Stimulated activated CD4-positive, alpha-beta T cell treated with anti-CD3 and anti-CD28 coated beads, Interleukin-2, amount 100 ng/mL, for 24 hours (primary cell): ENCODE measurements around the gene TMEM115.
A peak's percentile ranks its signal among the peaks of the same experiment; 100 is the strongest.

ENCODE experiments used
- DNase-seq, 2 donors: peaks; one replicate each; pipeline ENCODE4 v3.0.0-alpha.2; 2020

Gene TMEM115

DNA sequence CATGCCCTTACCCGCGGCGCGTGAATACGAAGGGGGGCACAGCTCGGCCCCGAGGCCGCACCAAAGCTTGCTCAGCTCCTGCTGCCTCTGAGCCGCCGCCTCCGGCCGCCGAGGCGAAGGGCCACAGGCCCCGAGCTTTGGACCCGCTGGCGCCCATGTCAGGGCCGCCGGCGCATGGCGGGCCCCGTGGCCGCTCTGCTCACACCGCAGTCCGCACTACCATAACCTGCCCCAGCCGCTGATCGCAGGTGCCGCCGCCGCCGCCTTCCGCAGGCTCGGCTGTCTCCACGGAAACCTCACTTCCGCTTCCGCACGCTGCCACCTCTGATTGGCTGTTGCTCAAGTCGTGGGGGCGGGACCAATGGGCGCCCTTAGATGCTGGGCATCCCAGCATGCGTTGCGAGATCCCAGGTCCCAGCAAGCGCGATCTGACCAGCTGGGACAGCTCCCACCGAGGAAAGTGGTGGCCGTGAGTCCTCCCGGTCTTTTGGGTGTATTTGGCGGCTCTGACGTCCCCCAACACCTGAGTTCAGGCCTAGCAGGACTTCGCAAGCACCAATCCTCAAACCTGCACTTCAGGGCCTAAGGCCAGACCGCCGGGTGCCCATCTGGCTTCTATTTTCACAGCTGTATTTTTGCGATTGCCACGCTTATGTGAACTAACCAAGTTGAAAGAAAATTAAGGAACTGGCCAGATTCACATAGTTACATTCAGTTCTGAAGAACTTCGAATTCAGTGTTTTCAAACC lies 31.2 kb downstream of the TMEM115 start, which contains the start of gene TUSC2:
Gene TUSC2, minus strand, starts transcription at position 281 of the 749 bp plus-strand sequence. Its CDS starts 124 bp downstream, at position 157.
- peak; percentile 96 to 97 for DNase-seq

DNA sequence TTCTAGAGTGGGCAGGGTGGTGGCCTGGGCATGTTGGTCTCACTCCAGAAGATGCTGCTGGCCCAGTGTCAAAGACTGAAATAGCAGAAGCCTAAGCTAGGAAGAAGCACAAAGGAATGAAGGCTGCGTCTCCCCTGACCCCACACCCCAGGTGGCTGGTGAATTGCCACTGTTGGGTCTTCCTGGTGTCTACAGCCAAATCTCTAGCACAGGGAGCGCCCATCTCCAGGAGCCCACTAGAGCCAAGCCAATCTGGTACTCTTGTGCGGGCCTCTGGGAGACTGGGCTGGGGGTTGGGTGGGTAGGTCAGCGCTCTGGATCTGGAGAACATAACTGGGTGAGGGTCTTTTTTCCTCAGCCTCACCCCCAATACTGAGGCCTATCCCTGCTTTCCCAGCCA lies 32.2 kb downstream of the TMEM115 start:
- DNase-seq = no peak

DNA sequence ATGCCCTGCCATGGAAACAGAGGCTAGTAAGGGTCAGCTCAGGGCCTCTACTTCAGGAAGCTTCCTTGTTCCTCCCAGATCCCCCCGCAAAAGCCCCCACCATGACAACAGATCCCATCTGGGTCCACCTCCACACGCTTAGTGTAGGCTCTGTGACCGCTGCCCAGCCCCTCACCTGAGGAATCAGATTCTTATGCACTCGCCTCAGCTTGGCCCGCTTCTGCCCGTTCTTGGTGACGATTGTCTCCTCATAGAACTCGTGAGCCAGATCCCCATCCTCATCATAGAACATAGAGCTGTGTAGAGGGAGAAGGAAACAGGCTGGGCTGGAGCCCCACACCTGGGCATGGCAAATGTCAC lies 33.2 kb downstream of the TMEM115 start:
- DNase-seq = no peak

DNA sequence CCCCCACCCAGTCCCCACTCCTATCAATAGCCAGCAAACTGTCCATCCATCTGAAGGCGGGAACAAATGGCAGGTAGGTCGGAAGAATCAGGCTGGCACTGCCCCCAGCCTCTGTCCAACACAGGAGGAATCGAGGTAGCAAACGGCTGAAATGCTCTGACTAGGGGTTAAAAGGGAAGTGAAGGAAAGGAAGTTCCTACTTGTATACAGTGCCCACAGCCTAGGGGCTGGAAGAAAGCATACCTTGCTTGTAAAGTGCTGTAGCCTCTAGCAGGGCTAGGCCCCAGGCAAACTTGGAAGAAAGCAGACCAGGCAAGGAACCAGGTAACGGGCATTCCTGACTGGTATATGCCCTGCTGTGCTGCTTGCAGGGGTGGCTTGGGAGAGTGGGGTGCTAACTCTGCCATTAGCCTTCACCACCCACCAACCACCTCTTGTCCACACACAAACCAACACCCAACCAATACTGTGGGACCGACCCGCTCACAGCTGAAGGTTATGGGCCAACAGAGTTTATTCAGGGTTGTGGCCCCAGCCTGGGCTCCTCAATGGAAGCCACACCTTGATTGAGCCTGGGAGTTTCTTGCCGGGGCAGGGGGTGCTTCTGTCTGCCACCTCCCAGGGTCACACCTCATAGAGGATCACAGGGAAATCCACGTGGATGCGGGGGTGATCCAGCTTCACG lies 33.7 kb downstream of the TMEM115 start:
- DNase-seq = no peak

DNA sequence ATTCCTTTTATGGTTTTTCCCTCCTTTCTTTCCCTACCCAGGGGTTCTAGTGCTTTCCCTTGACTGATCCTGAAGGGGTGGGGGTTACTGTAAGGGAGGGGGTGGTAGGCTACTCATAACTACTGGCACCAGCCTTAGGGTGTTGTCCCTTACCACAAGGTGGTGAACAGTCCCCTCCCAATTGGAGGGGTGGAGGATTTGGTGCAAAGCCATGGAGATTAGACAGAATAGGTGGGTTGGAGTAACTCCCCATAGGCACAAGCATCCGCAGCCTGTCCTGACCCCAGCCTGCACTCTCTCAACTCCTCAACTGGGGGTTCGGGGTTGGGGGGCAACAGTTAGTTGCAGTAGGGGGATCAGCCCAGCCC lies 34.2 kb downstream of the TMEM115 start:
- DNase-seq = no peak

DNA sequence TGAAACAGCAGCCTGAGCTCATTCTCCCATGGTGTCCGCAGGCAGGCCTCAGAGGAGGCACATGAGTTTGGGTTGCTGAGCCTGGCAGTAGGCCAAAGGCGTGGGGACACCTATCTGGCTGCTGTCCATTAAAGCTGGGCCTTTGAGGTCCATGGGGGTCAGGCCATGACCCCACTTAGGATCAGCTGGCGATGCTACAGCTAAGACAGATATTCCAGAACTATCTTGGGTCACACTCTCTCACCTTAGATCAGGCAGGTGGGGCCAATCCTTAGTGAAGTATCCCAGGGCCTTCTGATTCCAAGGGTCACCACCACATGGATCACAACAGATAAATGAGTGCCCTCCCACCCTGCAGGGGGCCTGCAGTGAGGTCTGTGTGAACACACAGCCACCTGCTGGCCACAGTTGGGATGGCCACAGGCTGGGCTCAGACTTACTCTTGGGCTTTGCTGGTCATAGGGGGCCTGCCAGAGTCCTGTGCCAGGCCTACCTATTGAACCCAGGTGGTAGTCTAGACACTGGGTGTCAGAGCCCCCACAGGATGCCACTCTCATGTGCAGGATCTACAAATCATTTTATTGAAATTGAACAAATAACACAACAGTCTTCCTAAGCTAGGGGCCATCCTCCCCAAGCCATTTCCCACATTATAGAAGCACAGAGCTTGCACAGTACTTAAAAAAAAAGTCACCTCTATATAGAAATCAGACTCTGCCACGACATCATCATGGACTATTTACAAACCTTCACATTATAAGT lies 34.8 kb downstream of the TMEM115 start:
- DNase-seq = peak; percentile 72 to 77

DNA sequence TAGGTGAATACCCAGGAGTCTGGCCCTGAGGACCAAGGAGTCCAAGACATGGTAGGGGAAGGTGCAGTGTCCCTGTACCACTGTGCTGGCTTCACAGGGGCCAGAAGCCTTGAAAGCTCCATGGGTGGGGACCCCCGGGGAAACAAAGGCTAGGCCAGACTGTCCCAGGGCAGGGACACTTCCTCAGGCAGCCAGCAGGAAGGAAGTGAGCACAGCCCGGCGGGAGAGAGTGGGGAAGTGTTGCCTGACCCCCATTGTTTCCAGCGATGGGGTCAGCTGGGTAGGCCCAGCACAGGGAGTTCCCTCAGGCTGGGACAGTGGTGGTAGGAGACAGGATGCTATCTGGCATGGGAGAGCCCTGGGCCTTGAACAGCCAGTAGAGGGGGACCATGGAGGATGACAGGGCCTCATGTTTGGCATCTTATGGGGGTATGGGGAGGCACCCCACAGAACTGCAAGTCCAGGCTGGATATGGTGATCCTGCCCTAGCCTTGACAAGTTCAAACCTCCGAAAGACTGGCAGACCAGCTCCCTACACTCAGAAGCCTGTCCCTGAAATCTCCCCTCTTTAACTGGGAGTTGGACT lies 35.6 kb downstream of the TMEM115 start:
- DNase-seq = no peak

DNA sequence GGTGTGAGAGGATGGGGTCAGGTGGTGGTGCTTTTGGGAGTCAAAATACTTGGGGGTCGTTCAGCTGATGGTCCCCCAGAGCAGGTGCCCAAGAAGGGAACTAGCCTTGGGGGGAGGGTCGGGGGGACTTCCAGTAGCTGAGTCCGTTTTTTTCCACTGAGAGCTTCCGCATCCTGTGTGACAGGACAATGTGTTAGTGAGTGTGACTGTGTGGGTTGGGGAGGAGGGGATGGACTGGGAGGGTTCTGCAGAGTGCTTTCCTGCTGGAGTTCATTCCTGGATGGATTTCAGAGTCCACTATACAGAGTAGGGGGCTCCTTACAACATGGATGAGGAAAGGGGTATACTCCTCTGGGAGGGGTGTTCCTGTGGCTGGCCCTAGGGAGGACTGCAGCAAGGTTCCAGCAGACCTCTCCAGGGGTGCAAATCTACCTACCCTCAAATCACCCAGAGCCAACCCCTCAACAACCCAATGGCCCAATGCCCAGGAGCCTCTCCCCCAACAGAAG lies 36.2 kb downstream of the TMEM115 start:
- DNase-seq = no peak

DNA sequence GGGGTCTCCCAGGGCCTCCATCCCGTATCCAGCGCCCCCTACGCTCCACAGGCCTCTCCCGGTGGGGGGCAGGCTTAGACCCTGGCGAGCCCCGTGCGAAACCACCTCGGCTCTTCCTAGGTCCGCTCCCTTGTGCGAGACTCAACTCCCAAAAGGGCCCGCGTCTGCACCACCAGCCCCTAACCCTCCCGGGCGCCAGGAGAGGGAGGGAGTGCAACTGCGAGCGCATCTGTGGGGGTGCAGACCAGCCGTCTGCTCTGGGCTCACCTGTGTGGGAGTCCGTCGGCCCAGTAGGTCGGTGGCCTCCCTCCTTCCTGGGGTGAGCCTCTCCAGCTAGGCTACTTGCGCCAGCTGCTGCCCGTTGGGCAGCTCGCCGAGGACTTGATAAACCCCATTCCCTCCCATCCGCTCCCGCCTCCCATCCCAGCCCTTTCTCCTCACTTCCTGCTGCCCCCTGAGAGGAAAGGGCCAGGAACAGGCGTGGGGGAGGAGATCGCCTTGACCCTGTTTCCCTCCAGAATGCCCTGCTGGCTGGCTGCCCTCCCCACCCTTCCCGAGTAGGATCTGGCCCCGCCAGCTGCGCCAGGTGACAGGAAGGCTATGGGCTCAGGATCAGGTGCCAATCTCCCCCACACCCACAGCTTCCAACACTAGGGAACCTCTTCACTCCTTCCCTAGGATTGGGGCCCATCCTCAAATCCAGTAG lies 36.8 kb downstream of the TMEM115 start, which contains the start of gene HYAL2:
Gene HYAL2, minus strand, starts transcription at position 360 of the 706 bp plus-strand sequence. CDS start 2,256 bp downstream, outside the sequence.
- DNase-seq = no peak

DNA sequence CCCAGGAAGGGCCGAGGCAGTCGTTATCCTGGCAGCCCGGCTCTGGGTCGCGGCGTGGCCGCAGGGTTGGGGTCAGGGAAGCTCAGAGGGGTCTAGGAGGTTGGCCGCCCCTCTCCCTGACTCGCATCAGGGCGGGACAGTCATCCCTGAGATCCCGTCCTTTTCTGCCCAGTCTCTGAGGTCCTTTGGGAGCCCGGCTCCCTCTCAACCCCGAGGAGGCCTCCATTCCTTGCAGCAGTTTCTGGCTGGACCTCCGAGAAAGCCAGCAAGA lies 37.3 kb downstream of the TMEM115 start:
- no peak for DNase-seq

DNA sequence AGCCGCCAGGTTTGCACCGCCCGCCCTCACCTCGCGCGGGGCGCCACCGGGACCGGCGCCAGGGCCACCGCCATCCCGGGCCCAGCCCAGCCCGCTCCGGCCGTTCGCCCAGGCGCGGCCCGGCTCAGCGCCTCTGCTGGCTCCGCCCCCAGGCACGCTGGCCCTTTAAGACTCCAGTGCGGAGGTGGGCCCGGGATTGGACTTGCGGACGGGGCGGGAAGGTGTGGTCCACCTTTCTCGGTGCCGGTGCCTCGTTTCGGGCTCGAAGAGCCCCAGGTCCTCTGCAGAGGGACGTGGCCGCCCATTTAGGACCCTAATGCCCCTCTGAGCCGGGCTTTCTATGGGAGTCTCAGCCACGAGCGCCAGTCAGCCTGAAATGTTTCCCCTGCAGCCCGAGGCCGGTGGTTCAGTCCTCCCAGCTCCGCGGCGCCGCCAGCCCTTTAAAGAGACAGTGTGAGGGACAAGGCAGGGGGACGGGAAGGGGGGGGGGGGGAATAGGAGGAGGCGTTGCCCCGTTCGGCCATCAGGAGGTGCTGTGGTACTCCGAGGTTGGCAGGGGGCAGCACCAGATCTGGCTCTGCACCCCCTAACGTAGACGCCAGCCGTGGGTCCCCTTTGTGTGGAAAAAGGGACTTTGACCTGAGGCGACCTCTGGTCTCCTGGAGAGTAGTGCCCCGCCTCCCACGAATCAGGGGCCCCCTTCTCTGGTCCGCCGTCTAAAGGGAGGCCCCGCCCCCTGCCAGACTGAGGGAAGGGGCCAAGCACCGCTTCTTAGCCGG lies 37.8 kb downstream of the TMEM115 start:
- peak; percentile 85 to 87 for DNase-seq

DNA sequence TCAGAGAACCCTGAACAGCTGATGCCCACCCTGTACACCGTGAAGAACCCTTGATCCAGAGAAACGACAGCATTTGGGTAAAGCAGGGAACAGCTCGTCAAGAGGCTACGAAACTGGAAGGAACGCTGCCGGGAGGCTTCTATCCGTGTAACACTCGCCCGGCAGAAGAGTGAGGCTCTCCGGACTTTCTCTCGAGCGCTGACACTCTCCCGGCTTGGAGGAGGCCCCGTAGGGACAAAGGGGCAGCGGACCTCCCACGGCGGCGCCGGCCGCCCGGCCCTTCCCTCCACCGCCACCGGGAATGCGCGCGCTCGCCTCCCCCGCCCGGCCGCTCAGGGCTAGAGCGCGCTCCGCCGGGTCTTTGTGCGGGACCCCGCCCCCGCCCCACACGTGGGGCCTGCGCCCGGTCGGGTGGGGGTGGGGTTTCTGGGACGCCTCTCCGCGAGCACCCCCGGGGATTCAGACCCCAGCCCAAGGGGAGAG lies 38.4 kb downstream of the TMEM115 start:
- peak; percentile 73 to 75 for DNase-seq

DNA sequence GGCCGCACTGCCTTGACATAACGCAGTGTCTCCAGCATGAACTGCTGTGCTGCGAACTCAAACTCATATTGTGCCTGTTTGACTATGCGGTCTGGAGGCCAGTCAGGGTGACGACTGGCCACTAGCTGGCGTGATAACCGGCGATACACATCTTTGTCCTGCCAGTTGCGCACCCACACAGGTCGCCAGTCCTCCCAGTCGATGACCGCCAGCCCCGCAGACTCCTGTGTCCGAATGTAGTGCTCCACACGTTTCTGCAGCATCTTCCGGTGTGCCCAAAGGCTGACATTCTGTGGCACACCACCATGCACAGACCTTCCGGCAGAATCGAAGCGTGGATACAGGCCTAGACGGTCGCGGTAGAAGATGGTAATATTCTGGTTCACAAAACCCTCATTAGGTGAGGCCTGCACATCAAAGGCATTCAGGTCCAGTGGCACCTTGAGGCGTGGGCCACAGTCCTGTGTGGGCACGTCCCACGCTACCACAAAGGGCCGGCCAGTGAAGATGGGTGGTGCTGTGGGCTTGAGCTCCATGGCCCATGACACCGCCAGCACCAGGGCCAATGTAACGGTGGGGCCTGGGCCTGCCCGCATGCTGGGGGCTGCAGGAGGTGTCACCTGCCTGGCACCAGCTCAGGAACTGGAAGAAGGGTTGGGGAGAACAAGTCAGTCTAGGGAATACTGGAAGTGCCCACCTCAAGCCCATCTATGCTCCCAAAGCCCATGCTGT lies 39.3 kb downstream of the TMEM115 start:
- DNase-seq = no peak

DNA sequence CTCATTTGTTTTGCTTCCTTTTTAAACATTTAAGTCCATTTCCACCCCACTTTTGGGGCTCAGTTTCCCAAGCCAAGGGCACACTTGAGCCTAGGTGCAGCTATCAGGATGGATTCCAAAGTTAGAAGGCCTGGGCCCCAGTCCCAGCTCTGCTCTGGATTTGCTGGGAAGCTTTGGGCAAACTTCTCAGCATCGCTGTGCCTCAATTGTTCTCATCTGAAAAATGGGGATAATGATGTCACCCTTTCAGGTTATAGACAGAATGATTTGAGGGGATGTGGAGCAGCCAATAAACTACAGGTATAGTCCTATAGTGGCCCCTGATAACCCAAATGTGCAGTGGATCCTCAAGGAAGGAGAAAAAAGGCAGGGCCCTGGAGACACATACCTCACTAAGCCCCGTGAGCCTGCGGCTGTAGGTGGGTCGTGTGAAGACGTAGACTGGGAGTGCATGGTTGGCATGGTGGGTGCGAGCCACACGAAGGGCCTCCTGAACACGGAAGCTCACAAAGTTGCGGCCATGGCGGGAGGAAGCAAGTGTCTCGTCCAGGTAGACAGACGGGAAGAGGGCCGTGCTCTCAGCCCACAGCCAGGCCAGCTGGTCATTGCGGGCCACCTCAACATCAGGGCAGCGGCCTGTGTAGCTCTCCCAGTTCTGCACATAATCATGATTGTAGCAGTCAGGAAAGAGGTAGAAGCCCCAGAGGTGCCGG lies 40.0 kb downstream of the TMEM115 start:
- DNase-seq = no peak

DNA sequence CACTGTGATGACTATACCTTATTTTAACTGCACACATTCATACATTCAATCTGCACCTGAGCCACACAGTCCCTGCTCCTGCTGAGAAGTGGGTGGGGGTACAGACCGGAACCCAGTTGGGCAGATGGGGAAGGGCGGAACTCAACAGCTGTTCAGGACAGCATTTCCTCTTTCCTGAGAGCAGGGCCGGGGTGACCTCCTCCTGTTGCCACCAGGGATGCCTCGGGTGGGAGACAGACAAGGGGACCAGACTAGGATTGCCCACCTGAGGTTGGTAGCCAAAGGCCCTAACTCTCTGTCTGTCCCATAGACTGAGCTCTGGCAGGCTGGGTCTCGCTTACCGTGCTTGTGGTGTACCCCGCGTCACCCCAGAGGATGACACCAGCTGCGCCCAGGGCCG lies 40.7 kb downstream of the TMEM115 start:
- DNase-seq = no peak

DNA sequence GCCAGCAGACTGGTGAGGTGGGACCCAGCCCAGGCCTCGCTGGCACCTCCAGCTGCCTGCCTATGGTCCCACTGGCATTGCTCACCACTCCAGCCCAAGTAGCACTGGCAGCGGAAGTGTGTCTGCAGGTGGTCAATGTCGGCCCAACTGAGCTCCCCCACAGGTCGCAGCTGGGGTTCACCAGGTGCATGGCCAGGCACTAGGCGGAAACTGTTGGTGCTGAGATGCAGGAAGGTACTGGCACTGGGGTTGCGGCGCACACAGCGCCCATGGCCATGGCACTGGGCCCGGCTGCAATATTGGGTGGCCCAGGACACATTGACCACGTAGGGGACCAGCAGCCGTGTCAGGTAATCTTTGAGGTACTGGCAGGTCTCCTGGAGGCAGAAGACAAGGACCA lies 41.2 kb downstream of the TMEM115 start:
- DNase-seq = no peak

DNA sequence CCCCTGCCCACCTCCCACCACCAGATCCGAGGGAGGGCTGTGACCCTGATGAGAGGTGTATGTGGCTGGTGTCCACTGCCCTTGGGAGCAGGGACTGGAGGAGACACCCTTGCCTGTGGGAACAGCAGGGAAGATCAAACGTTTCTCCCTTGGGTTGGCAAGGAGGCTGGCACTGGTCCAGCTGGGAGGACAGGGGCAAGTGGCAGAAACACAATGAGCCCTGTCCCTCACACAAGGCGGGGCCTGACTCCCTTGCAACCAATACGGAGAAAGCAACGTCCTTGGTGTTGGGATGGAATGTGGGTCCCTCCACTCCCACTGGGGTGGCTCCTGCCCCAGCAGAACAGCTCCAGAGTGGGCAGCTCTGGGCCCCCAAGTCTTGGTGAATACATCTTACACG lies 42.0 kb downstream of the TMEM115 start:
- no peak for DNase-seq

DNA sequence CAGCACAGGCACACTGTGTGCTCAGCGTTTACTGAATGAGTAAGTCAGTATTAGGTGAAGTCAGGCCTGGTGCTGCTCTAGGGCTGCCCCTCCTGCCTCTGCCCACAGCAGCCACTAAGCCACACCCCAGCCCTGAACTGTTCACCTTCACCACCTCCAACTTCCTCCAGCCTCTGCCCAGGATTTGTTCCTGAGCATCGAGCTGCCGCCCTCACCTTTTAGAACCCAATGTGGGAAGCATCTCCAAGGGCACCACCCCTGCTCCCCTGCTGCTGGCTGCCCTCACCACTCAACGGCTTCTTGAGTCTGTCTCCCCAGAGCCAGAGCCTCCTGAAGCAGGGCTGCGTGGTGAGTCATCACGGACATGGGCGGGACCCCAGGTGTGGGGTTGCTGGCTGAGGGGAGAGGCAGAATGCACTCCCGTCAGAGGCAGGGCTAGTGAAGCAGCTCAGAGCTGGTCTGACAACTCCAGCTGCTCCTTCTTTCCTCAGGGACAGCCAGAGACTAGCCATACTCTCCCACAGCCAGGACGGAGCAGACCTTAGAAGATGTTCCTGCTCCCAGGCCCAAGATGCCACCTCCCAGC lies 42.6 kb downstream of the TMEM115 start:
- DNase-seq = peak; percentile 52 to 63

DNA sequence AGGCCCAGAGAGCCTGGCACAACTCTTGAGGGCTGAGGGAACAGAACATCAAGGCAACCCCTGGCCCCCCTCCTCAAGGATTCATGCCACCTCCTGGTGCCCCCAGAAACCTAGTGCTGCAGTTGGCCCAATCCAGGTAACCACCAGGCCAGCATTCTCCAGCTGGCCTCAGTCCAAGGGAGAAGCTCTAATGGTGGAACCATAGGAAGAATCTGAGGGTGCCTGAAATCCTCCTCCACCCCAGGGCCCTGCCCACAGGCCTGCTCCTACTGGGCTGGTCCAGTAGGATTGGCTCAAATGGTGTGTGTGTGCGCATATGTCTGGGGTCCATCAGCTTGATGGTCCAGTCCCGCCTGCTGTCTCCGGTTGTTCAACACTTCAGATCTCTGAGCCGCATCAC lies 44.5 kb downstream of the TMEM115 start:
- no peak for DNase-seq

DNA sequence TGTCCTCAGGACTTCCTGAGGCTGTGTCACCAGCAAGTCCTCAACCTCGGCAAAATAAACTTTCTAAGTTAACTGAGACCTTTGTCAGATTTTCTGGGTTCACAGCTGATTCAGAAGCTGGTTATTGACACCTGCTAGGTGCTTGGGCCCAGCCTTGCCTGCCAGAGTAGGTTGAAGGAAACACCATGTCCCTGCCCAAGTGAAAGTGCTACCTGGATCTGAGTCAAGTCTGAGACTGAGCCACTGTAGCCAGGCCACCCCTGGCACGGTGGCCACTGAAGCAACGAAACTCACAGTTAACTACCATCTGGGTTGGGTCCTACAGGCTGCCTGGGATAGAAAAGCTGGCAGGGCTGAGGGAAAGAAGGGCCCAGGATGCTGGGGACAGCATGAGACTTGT lies 45.0 kb downstream of the TMEM115 start:
- DNase-seq = no peak
